ENCODE results near the gene S100A11.

Gene S100A11

DNA sequence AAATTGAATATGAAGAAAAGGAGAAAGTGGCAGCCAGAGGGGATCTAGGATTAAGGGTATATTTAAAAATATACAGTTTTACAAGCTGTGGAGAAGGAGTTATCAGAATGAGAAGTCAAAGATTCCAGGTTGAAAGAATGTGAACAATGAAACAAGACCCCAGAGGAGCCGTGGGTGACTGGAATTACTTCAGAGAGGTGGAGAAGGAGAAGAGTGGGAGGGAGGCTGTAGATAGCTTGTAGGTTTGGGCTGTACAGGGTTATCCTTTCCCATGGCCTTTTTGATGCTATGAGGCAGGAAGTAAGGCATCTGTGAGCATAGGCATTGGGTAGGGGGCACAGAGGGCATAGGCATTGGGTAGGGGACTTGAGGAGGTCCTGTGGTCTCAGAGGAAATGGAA lies 5.2 kb upstream of the S100A11 start:
- no peak for DNase-seq
- Histone ChIP-seq H2AFZ (ENCODE audit: low read depth, low read length) (no peak overlapping the region), H3K4ac (ENCODE audit: low read depth in 1 of 2, low read length in 2 of 2) (no peak overlapping the region), H3K9me3 (ENCODE audit: control insufficient read depth, low read length) (no peaks in the 10 kb centered on the region), H2AK5ac (ENCODE audit: low read length, severe bottlenecking) (no peak overlapping the region), H3K4me2 (ENCODE audit: low read length, poor library complexity, severe bottlenecking) (no peak overlapping the region), H2BK12ac (ENCODE audit: low read length in 2 of 2) (no peak overlapping the region), H4K91ac (ENCODE audit: low read length) (no peak overlapping the region), H4K8ac (ENCODE audit: low read length) (no peak overlapping the region), H3K79me1 (replicated peaks; ENCODE audit: low read length, poor library complexity, severe bottlenecking) (peaks cover 1% of the 10 kb centered on the region), H3K4me3 (ENCODE audit: insufficient read depth in 1 of 2, low read depth in 1 of 2, low read length in 2 of 2) (no peak overlapping the region), H3K23ac (ENCODE audit: low read length in 2 of 2) (no peak overlapping the region), H2BK120ac (ENCODE audit: low read depth, low read length) (no peak overlapping the region), H3K27ac (ENCODE audit: low read length, poor library complexity, severe bottlenecking) (no peak overlapping the region), H3K27me3 (ENCODE audit: control insufficient read depth in 1 of 2, insufficient read depth in 1 of 2, low read length in 2 of 2) (peaks cover 0 to 27% of the 10 kb centered on the region in 2 experiments), H3K9ac (ENCODE audit: low read length) (no peak overlapping the region), H3K14ac (ENCODE audit: low read length in 2 of 2) (no peak overlapping the region), H3K36me3 (ENCODE audit: control insufficient read depth in 1 of 2, insufficient read depth in 2 of 2, low read depth in 1 of 2, low read length in 2 of 2) (no peaks in the 10 kb centered on the region), H2BK5ac (ENCODE audit: low read depth, low read length, poor library complexity, severe bottlenecking) (no peak overlapping the region), H3K18ac (ENCODE audit: low read depth in 1 of 2, low read length in 2 of 2) (no peak overlapping the region), H3K4me1 (ENCODE audit: control insufficient read depth, insufficient read depth, low read depth, low read length) (peaks cover 5% of the 10 kb centered on the region), H2BK15ac (ENCODE audit: low read depth, poor library complexity, severe bottlenecking) (no peak overlapping the region)
- WGBS: 73% methylated on average over 1 of the region's 1 CpG

DNA sequence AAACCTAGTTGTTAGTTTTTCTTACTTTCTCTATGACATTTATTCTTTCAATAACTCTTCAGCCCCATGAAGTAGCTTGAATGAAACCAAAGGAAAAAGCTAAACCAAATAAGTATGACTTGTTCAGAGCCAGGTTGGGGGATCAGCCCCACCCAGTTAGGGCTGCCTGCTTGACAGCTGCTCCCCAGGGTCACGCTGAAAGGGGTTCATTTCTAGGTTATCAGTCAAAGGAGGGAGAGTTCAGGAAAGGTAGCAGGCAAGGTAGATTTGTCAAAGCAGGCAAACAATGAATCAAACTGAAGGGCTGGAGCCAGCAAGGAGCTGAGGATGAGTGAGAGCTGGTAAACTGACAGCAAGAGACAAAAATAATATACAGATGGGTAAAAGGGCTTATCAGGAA lies 3.1 kb upstream of the S100A11 start:
- no peak overlapping the region for H2BK12ac ChIP-seq (ENCODE audit: low read length in 2 of 2)
- H3K4me2 ChIP-seq (ENCODE audit: low read length, poor library complexity, severe bottlenecking): no peak overlapping the region
- 96% methylated on average over 1 of the region's 1 CpG for WGBS
- peaks cover 0 to 27% of the 10 kb centered on the region in 2 experiments for H3K27me3 ChIP-seq (ENCODE audit: control insufficient read depth in 1 of 2, insufficient read depth in 1 of 2, low read length in 2 of 2)
- H2BK15ac ChIP-seq (ENCODE audit: low read depth, poor library complexity, severe bottlenecking): no peak overlapping the region
- H2BK5ac ChIP-seq (ENCODE audit: low read depth, low read length, poor library complexity, severe bottlenecking): no peak overlapping the region
- no peak overlapping the region for H3K23ac ChIP-seq (ENCODE audit: low read length in 2 of 2)
- no peak overlapping the region for H3K9ac ChIP-seq (ENCODE audit: low read length)
- H3K9me3 ChIP-seq (ENCODE audit: control insufficient read depth, low read length): no peaks in the 10 kb centered on the region
- H2AK5ac ChIP-seq (ENCODE audit: low read length, severe bottlenecking): no peak overlapping the region
- H3K14ac ChIP-seq (ENCODE audit: low read length in 2 of 2): no peak overlapping the region
- H3K4ac ChIP-seq (ENCODE audit: low read depth in 1 of 2, low read length in 2 of 2): no peak overlapping the region
- no peak overlapping the region for H4K91ac ChIP-seq (ENCODE audit: low read length)
- no peak overlapping the region for H2AFZ ChIP-seq (ENCODE audit: low read depth, low read length)
- no peak overlapping the region for H2BK120ac ChIP-seq (ENCODE audit: low read depth, low read length)
- H3K18ac ChIP-seq (ENCODE audit: low read depth in 1 of 2, low read length in 2 of 2): no peak overlapping the region
- no peak overlapping the region for H3K4me3 ChIP-seq (ENCODE audit: insufficient read depth in 1 of 2, low read depth in 1 of 2, low read length in 2 of 2)
- H3K79me1 ChIP-seq (replicated peaks; ENCODE audit: low read length, poor library complexity, severe bottlenecking): peaks cover 1% of the 10 kb centered on the region
- peaks cover 3% of the 10 kb centered on the region for H3K4me1 ChIP-seq (ENCODE audit: control insufficient read depth, insufficient read depth, low read depth, low read length)
- no peak for DNase-seq
- no peaks in the 10 kb centered on the region for H3K36me3 ChIP-seq (ENCODE audit: control insufficient read depth in 1 of 2, insufficient read depth in 2 of 2, low read depth in 1 of 2, low read length in 2 of 2)
- H3K27ac ChIP-seq (ENCODE audit: low read length, poor library complexity, severe bottlenecking): no peak overlapping the region
- H4K8ac ChIP-seq (ENCODE audit: low read length): no peak overlapping the region

DNA sequence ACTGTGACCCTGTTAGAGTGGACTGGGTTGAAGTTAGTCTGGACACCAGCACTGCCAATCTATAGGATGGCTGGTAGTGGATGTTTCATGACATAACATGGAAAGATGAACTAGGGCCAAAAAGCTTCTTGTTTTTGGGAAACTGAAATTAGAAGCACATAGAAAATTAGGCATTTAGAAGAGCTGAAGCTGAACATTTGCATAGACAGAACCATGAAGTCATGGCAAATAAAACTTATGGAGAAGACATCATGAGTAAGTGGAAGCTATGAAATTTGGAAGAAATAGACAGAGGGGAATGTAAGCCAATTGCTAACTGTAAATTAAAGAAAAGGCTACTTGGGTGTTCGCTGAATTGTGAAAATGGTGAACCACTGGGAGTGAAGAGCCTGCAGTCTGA lies 2.7 kb upstream of the S100A11 start:
- Histone ChIP-seq H4K91ac (ENCODE audit: low read length) (no peak overlapping the region), H2BK12ac (ENCODE audit: low read length in 2 of 2) (no peak overlapping the region), H3K79me1 (replicated peaks; ENCODE audit: low read length, poor library complexity, severe bottlenecking) (peaks cover 1% of the 10 kb centered on the region), H3K4me3 (ENCODE audit: insufficient read depth in 1 of 2, low read depth in 1 of 2, low read length in 2 of 2) (no peak overlapping the region), H3K36me3 (ENCODE audit: control insufficient read depth in 1 of 2, insufficient read depth in 2 of 2, low read depth in 1 of 2, low read length in 2 of 2) (no peaks in the 10 kb centered on the region), H3K27me3 (ENCODE audit: control insufficient read depth in 1 of 2, insufficient read depth in 1 of 2, low read length in 2 of 2) (peaks cover 0 to 27% of the 10 kb centered on the region in 2 experiments), H3K18ac (ENCODE audit: low read depth in 1 of 2, low read length in 2 of 2) (no peak overlapping the region), H2BK120ac (ENCODE audit: low read depth, low read length) (no peak overlapping the region), H3K23ac (ENCODE audit: low read length in 2 of 2) (no peak overlapping the region), H3K4me2 (ENCODE audit: low read length, poor library complexity, severe bottlenecking) (no peak overlapping the region), H3K4me1 (ENCODE audit: control insufficient read depth, insufficient read depth, low read depth, low read length) (peaks cover 3% of the 10 kb centered on the region), H3K9me3 (ENCODE audit: control insufficient read depth, low read length) (no peaks in the 10 kb centered on the region), H2BK15ac (ENCODE audit: low read depth, poor library complexity, severe bottlenecking) (no peak overlapping the region), H3K9ac (ENCODE audit: low read length) (no peak overlapping the region), H2AK5ac (ENCODE audit: low read length, severe bottlenecking) (no peak overlapping the region), H2BK5ac (ENCODE audit: low read depth, low read length, poor library complexity, severe bottlenecking) (no peak overlapping the region), H3K4ac (ENCODE audit: low read depth in 1 of 2, low read length in 2 of 2) (no peak overlapping the region), H3K27ac (ENCODE audit: low read length, poor library complexity, severe bottlenecking) (no peak overlapping the region), H3K14ac (ENCODE audit: low read length in 2 of 2) (no peak overlapping the region), H4K8ac (ENCODE audit: low read length) (no peak overlapping the region), H2AFZ (ENCODE audit: low read depth, low read length) (no peak overlapping the region)
- DNase-seq: no peak
- no CpG with 5 or more reads among the region's 1 CpG for WGBS

DNA sequence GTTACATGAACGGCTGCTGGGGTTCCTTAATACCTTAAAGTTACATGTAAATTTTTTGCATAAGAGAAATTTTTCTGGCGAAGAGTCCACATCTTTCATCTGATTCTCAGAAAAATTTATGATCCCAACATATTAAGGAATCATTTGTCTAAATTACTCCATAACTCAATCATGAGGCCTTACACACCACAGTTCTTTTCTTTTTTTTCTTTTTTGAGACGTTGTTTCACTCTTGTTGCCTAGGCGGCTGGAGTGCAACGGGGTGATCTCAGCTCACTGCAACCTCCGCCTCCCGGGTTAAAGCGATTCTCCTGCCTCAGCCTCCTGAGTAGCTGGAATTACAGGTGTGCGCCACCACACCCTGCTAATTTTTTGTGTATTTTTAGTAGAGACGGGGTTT lies 2.1 kb upstream of the S100A11 start:
- Histone ChIP-seq H3K79me1 (replicated peaks; ENCODE audit: low read length, poor library complexity, severe bottlenecking) (peaks cover 1% of the 10 kb centered on the region), H3K4me3 (ENCODE audit: insufficient read depth in 1 of 2, low read depth in 1 of 2, low read length in 2 of 2) (no peak overlapping the region), H2AK5ac (ENCODE audit: low read length, severe bottlenecking) (no peak overlapping the region), H3K23ac (ENCODE audit: low read length in 2 of 2) (no peak overlapping the region), H2BK15ac (ENCODE audit: low read depth, poor library complexity, severe bottlenecking) (no peak overlapping the region), H3K36me3 (ENCODE audit: control insufficient read depth in 1 of 2, insufficient read depth in 2 of 2, low read depth in 1 of 2, low read length in 2 of 2) (peaks cover 0 to 5% of the 10 kb centered on the region in 2 experiments), H3K9me3 (ENCODE audit: control insufficient read depth, low read length) (no peaks in the 10 kb centered on the region), H4K8ac (ENCODE audit: low read length) (no peak overlapping the region), H4K91ac (ENCODE audit: low read length) (no peak overlapping the region), H2BK5ac (ENCODE audit: low read depth, low read length, poor library complexity, severe bottlenecking) (no peak overlapping the region), H3K27ac (ENCODE audit: low read length, poor library complexity, severe bottlenecking) (no peak overlapping the region), H3K9ac (ENCODE audit: low read length) (no peak overlapping the region), H2BK12ac (ENCODE audit: low read length in 2 of 2) (no peak overlapping the region), H3K4ac (ENCODE audit: low read depth in 1 of 2, low read length in 2 of 2) (no peak overlapping the region), H3K14ac (ENCODE audit: low read length in 2 of 2) (no peak overlapping the region), H3K4me2 (ENCODE audit: low read length, poor library complexity, severe bottlenecking) (no peak overlapping the region), H3K4me1 (ENCODE audit: control insufficient read depth, insufficient read depth, low read depth, low read length) (peaks cover 3% of the 10 kb centered on the region), H3K27me3 (ENCODE audit: control insufficient read depth in 1 of 2, insufficient read depth in 1 of 2, low read length in 2 of 2) (peaks cover 0 to 27% of the 10 kb centered on the region in 2 experiments), H2BK120ac (ENCODE audit: low read depth, low read length) (no peak overlapping the region), H3K18ac (ENCODE audit: low read depth in 1 of 2, low read length in 2 of 2) (no peak overlapping the region), H2AFZ (ENCODE audit: low read depth, low read length) (no peak overlapping the region)
- DNase-seq: no peak
- 94% methylated on average over 10 of the region's 10 CpGs for whole genome bisulfite sequencing

Measured in mesenchymal stem cell (in vitro differentiated cells and primary cell).